ENCODE results near the gene FOXL3.

DNA sequence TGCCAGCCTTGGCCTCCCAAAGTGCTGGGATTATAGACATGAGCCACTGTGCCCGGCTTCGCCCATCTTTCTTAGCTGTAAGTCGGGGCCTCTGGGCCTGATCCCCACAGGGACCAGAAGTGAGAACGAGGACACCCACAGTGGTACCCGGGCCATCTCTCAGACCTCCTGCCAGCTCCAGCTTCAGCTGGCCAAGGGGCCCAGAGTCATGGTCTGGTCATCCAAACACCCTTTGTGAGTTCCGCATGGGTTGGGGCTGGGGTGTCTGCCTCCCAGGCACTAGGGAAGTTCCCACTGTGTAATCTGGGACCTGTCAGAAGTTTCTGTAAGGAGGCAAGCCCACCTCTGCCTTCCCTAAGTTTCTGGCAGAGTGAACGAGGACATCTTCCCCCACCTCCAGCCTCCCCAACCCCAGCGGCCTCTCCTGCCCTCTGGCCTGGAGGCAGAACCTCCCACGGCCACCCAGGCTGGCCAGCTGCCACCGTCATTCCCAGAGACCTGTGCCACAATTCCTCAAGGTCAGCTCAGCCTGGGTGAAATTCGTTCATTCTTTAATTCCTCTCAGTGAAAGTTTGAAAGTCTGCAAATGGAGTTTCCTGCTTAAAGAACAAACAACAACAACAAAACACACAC lies 19.5 kb upstream of the FOXL3 start:
- TF ChIP-seq POLR2AphosphoS5 (IDR thresholded peaks at IDR 0.05; ENCODE audit: borderline replicate concordance, low read depth, low read length): no peak
- TF ChIP-seq EZH2 (IDR thresholded peaks at IDR 0.05): no peak
- no peak for TF ChIP-seq FOXP2 (optimal IDR thresholded peaks at IDR 0.05; ENCODE audit: control extremely low read depth, extremely low read length, insufficient read depth)
